K562 (cell line): ENCODE results near the gene GSTM1. TPM values are rescaled to one million over a fixed set of nuclear protein-coding genes. Genes with fewer than 3 reads are reported as not detected.

ENCODE experiments used
- ARHGAP35 ChIP-seq: fragments of 450-650 bp; IDR thresholded peaks from 2 replicates; pipeline ENCODE4 v1.6.1; 2018; ENCODE audit not compliant: partially characterized antibody
- ARNT ChIP-seq, 2 experiments: fragments of 450-650 bp; IDR thresholded peaks; 2 replicates each; pipeline ENCODE4 v1.6.1; 2016; ENCODE audit warnings: mild to moderate bottlenecking in 1 of 2
- BMI1 ChIP-seq: fragments of 150-350 bp; IDR thresholded peaks from 2 replicates; pipeline ENCODE4 v1.6.1; 2014; ENCODE audit warnings: low read length
- BRF1 ChIP-seq: IDR thresholded peaks from 3 replicates; pipeline ENCODE4 v1.6.1; 2011; ENCODE audit warnings: borderline replicate concordance, mild to moderate bottlenecking; ENCODE audit not compliant: insufficient read length; ENCODE audit errors: extremely low read depth
- BRF2 ChIP-seq: IDR thresholded peaks from 3 replicates; pipeline ENCODE4 v1.6.1; 2011; ENCODE audit warnings: borderline replicate concordance, mild to moderate bottlenecking; ENCODE audit not compliant: insufficient read length, insufficient read depth
- HDGF ChIP-seq: fragments of 450-650 bp; IDR thresholded peaks from 2 replicates; pipeline ENCODE4 v1.6.1; 2016
- IFI16 ChIP-seq: fragments of 250-450 bp; sonication (Bioruptor Pico); IDR thresholded peaks from 2 replicates; pipeline ENCODE4 v2.1.2; 2022; ENCODE audit warnings: mild to moderate bottlenecking, inconsistent platforms
- KLF1 ChIP-seq: fragments of 450-650 bp; IDR thresholded peaks from 2 replicates; pipeline ENCODE4 v1.6.1; 2016; ENCODE audit warnings: missing genetic modification characterization, missing compliant biosample characterization
- NFYB ChIP-seq: IDR thresholded peaks from 2 replicates; pipeline ENCODE4 v1.6.1; 2011; ENCODE audit warnings: mild to moderate bottlenecking, moderate library complexity; ENCODE audit not compliant: insufficient read length; ENCODE audit errors: extremely low read depth
- RCOR1 ChIP-seq, 2 experiments: IDR thresholded peaks; 2 replicates each; pipeline ENCODE4 v1.6.1; 2012; ENCODE audit warnings: low read depth in 2 of 2, low read length in 2 of 2, borderline replicate concordance in 1 of 2, improper control_type of control experiment in 1 of 2
- SAFB ChIP-seq: fragments of 200-400 bp; formaldehyde crosslinking; IDR thresholded peaks from 2 replicates; pipeline ENCODE4 v1.6.1; 2017; ENCODE audit warnings: low read depth, low read length, borderline replicate concordance
- TAF15 ChIP-seq: fragments of 200-400 bp; formaldehyde crosslinking; IDR thresholded peaks from 2 replicates; pipeline ENCODE4 v1.6.1; 2017; ENCODE audit warnings: mild to moderate bottlenecking, low read depth, low read length, moderate library complexity
- ZBTB40 ChIP-seq, 2 experiments: fragments of 450-650 bp in 1 of 2; sonication (generic) in 1 of 2; formaldehyde crosslinking in 1 of 2; IDR thresholded peaks; 2 replicates each; pipeline versions ENCODE4 v1.7.1 to v1.9.0; 2016 to 2022; ENCODE audit warnings: inconsistent platforms in 1 of 2, mild to moderate bottlenecking in 1 of 2, missing genetic modification reagents in 1 of 2
- ZNF280A ChIP-seq: fragments of 450-650 bp; IDR thresholded peaks from 2 replicates; pipeline ENCODE4 v1.6.1; 2018; ENCODE audit warnings: mild to moderate bottlenecking, low read depth; ENCODE audit not compliant: partially characterized antibody
- ZNF316 ChIP-seq: fragments of 450-650 bp; IDR thresholded peaks from 2 replicates; pipeline ENCODE4 v1.6.1; 2016
- ZNF41 ChIP-seq: fragments of 250-450 bp; sonication (Bioruptor Pico); conservative IDR thresholded peaks from 2 replicates; pipeline ENCODE4 v1.4.0; 2020; ENCODE audit warnings: mild to moderate bottlenecking
- ZNF589 ChIP-seq: fragments of 200-800 bp; sonication (Bioruptor generic); IDR thresholded peaks from 2 replicates; pipeline ENCODE4 v1.6.1; 2016; ENCODE audit warnings: low read depth, missing genetic modification characterization, missing compliant biosample characterization
- polyA plus RNA-seq, 8 experiments: library from polyadenylated mRNA; depleted of rRNA in 4 of 8; stranded (reverse) in 5 of 8; unstranded in 3 of 8; fragments of >200 nt; fragmentation: Nextera tagmentation in 2 of 8; fragmentation: Illumina TruSeq in 1 of 8; extraction: Ambion mirVana in 2 of 8; extraction: Trizol in 1 of 8; gene quantifications; 2 replicates each; pipeline versions ENCODE4 v1.2.1 to v1.2.3, GENCODE V29; 2011 to 2014; ENCODE audit warnings: inconsistent platforms in 1 of 8, missing spikeins in 1 of 8
- total RNA-seq, 7 experiments: library from RNA; depleted of rRNA in 6 of 7; stranded (reverse); fragments of >200 nt in 6 of 7; fragmentation: Illumina TruSeq in 2 of 7; extraction: Trizol in 2 of 7; gene quantifications; 2 replicates each; pipeline versions ENCODE4 v1.2.1 to v1.2.3, GENCODE V29; 2011 to 2021; ENCODE audit warnings: low replicate concordance in 1 of 7

GSTM1 gene
- total and polyA plus RNA-seq, 9 of the 15 experiments (the other 6 are each of a cell fraction or from before 2014, with no cell fraction given) = not detected

GRCh38 chr1:109667452-109668122 is 20.0 kb upstream of the GSTM1 start, which contains the start of gene GSTM2 (continued):
- TF ChIP-seq SAFB = no peak
- no peak for TF ChIP-seq ZNF280A
- no peak for TF ChIP-seq BRF1
- no peak for TF ChIP-seq IFI16 (CRISPR knock-in tag)
- no peak for TF ChIP-seq ZNF316
- peak in 1 of 2 experiments; percentile 13; a peak in 1 of 4 replicates for TF ChIP-seq ARNT (IDR thresholded peaks at IDR 0.05)
- TF ChIP-seq HDGF = no peak
- TF ChIP-seq BMI1 = no peak
- no peak for TF ChIP-seq ARHGAP35
- peak; percentile 48; the same call in 1 of the 2 replicates for TF ChIP-seq ZBTB40 (IDR thresholded peaks at IDR 0.05)
- TF ChIP-seq ZBTB40 (CRISPR knock-in tag; IDR thresholded peaks at IDR 0.05) = no peak
- TF ChIP-seq RCOR1 (IDR thresholded peaks at IDR 0.05; ENCODE audit: borderline replicate concordance in 1 of 2, low read depth in 2 of 2, low read length in 2 of 2) = peak in 1 of 2 experiments; percentile 52; a peak in 1 of 4 replicates
- no peak for TF ChIP-seq NFYB
- no peak for TF ChIP-seq KLF1
- TF ChIP-seq ZNF41 (CRISPR knock-in tag) = no peak
- no peak for TF ChIP-seq BRF2
- no peak for TF ChIP-seq ZNF589 (CRISPR knock-in tag)
- TF ChIP-seq TAF15 = no peak
